MM.1S (cell line): ENCODE results near the gene ANXA10.

Experiments used
- CTCF ChIP-seq: fragments of 300-600 bp; sonication (generic); IDR thresholded peaks from 2 replicates; pipeline ENCODE4 v1.5.1; 2016; ENCODE audit warnings: antibody characterized with exemption, low read length, mixed read lengths
- EZH2 ChIP-seq: fragments of 300-600 bp; sonication (generic); optimal IDR thresholded peaks from 2 replicates; pipeline ENCODE3; 2017; ENCODE audit warnings: low read depth, mild to moderate bottlenecking, antibody characterized with exemption, low read length, mixed read lengths

GRCh38 chr4:168051526-168051925 lies 40.8 kb upstream of the ANXA10 start:
- TF ChIP-seq CTCF (no peak), EZH2 (no peak)
